Smooth muscle cell (in vitro differentiated cells): ENCODE data around the gene HGF. TPM values are rescaled to one million over a fixed set of nuclear protein-coding genes. Genes with fewer than 3 reads are reported as not detected.

Experiments used
- DNase-seq: peaks from one replicate; lab custom pipeline; 2025; ENCODE audit not compliant: unreplicated experiment; lab: John Stamatoyannopoulos, UW
- H2AFZ ChIP-seq: fragments of 200-600 bp; sonication (generic); 2 replicates; pipeline ENCODE4 v1.6.0; 2016; ENCODE audit warnings: antibody characterized with exemption, low read depth, mild to moderate bottlenecking
- H3F3A ChIP-seq: fragments of 200-600 bp; sonication (generic); 2 replicates; pipeline ENCODE4 v1.6.0; 2017; ENCODE audit warnings: antibody characterized with exemption, low read depth
- H3K27ac ChIP-seq: fragments of 200-600 bp; sonication (generic); 2 replicates; pipeline ENCODE4 v1.5.1; 2016; ENCODE audit warnings: low read depth, mild to moderate bottlenecking
- H3K27me3 ChIP-seq: fragments of 200-600 bp; sonication (generic); 2 replicates; pipeline ENCODE4 v1.6.1; 2016; ENCODE audit warnings: low read depth, mild to moderate bottlenecking
- H3K36me3 ChIP-seq: fragments of 200-600 bp; sonication (generic); 2 replicates; pipeline ENCODE4 v1.5.1; 2016; ENCODE audit warnings: low read depth
- H3K4me1 ChIP-seq: fragments of 200-600 bp; sonication (generic); 2 replicates; pipeline ENCODE4 v1.5.1; 2016; ENCODE audit warnings: low read depth
- H3K4me2 ChIP-seq: fragments of 200-600 bp; sonication (generic); 2 replicates; pipeline ENCODE4 v1.6.0; 2016; ENCODE audit warnings: mild to moderate bottlenecking
- H3K4me3 ChIP-seq: fragments of 200-600 bp; sonication (generic); 2 replicates; pipeline ENCODE4 v1.5.1; 2016; ENCODE audit warnings: mild to moderate bottlenecking
- H3K79me2 ChIP-seq: fragments of 200-600 bp; sonication (generic); 2 replicates; pipeline ENCODE4 v1.6.0; 2016; ENCODE audit warnings: low read depth, mild to moderate bottlenecking
- H3K9ac ChIP-seq: fragments of 200-600 bp; sonication (generic); 2 replicates; pipeline ENCODE4 v1.6.0; 2016; ENCODE audit warnings: low read depth
- H3K9me3 ChIP-seq: fragments of 200-600 bp; sonication (generic); replicated peaks from 2 replicates; pipeline ENCODE4 v1.5.1; 2016; ENCODE audit warnings: low read depth
- H4K20me1 ChIP-seq: fragments of 200-600 bp; sonication (generic); 2 replicates; pipeline ENCODE4 v1.6.0; 2016; ENCODE audit warnings: low read depth
- CTCF ChIP-seq: fragments of 200-600 bp; sonication (generic); IDR thresholded peaks from 2 replicates; pipeline ENCODE4 v1.5.1; 2017; ENCODE audit warnings: borderline replicate concordance, mild to moderate bottlenecking, antibody characterized with exemption; ENCODE audit not compliant: insufficient read depth, poor library complexity, severe bottlenecking
- WGBS: methylation state at CpG from one replicate; pipeline ENCODE4 v1.1.7; 2016; ENCODE audit warnings: low lambda C conversion rate; 5-methylcytosine and 5-hydroxymethylcytosine counted together
- polyA plus RNA-seq: library from polyadenylated mRNA; unstranded; fragments of >200 nt; fragmentation: Nextera tagmentation; extraction: Ambion mirVana; gene quantifications from 2 replicates; pipeline ENCODE4 v1.2.1, GENCODE V29; 2016
- total RNA-seq: library from RNA; depleted of rRNA; stranded (reverse); fragments of >200 nt; gene quantifications from 2 replicates; pipeline ENCODE4 v1.2.3, GENCODE V29; 2014

Gene HGF
- total and polyA plus RNA-seq, 2 experiments from 2014 or later = 15.4 to 43.6 TPM

GRCh38 chr7:81707966-81708365, 61.9 kb downstream of the HGF start:
- no peak for TF ChIP-seq CTCF
- no peak overlapping the region for H3K4me3 ChIP-seq
- H4K20me1 ChIP-seq = no peaks in the 10 kb centered on the region
- no peak overlapping the region for H3K9ac ChIP-seq
- H3K27ac ChIP-seq = no peak overlapping the region
- no peaks in the 10 kb centered on the region for H3K4me1 ChIP-seq
- no peaks in the 10 kb centered on the region for H3K9me3 ChIP-seq
- H3F3A ChIP-seq = no peaks in the 10 kb centered on the region
- H3K4me2 ChIP-seq = peak overlapping the region; percentile 7
- H3K36me3 ChIP-seq = no peaks in the 10 kb centered on the region
- H3K79me2 ChIP-seq = no peaks in the 10 kb centered on the region
- no peak overlapping the region for H2AFZ ChIP-seq
- no peak for DNase-seq
- no peaks in the 10 kb centered on the region for H3K27me3 ChIP-seq

GRCh38 chr7:81707196-81707595, 62.7 kb downstream of the HGF start:
- no peaks in the 10 kb centered on the region for H3K36me3 ChIP-seq
- H3K4me1 ChIP-seq = no peaks in the 10 kb centered on the region
- no peaks in the 10 kb centered on the region for H4K20me1 ChIP-seq
- no peaks in the 10 kb centered on the region for H3K9me3 ChIP-seq
- peak overlapping the region; percentile 54 for H2AFZ ChIP-seq
- H3K9ac ChIP-seq = no peak overlapping the region
- DNase-seq = no peak
- H3K4me2 ChIP-seq = peak overlapping the region; percentile 13
- 70% methylated on average over 4 of the region's 4 CpGs for WGBS
- no peak for TF ChIP-seq CTCF
- H3F3A ChIP-seq = no peaks in the 10 kb centered on the region
- no peaks in the 10 kb centered on the region for H3K27me3 ChIP-seq
- no peak overlapping the region for H3K4me3 ChIP-seq
- no peak overlapping the region for H3K27ac ChIP-seq
- no peaks in the 10 kb centered on the region for H3K79me2 ChIP-seq

GRCh38 chr7:81705206-81705605, 64.6 kb downstream of the HGF start:
- no peak for DNase-seq
- no peak for TF ChIP-seq CTCF
- Histone ChIP-seq H2AFZ (peak overlapping the region; percentile 45), H3K4me3 (no peak overlapping the region), H3K79me2 (no peaks in the 10 kb centered on the region), H4K20me1 (no peaks in the 10 kb centered on the region), H3K27me3 (no peaks in the 10 kb centered on the region), H3K36me3 (no peaks in the 10 kb centered on the region), H3K4me2 (peak overlapping the region; percentile 51), H3F3A (no peaks in the 10 kb centered on the region), H3K27ac (peak overlapping the region; percentile 21), H3K4me1 (no peaks in the 10 kb centered on the region), H3K9me3 (no peaks in the 10 kb centered on the region), H3K9ac (no peak overlapping the region)
- 92% methylated on average over 2 of the region's 2 CpGs for WGBS

- Histone ChIP-seq H3K4me3 (no peak overlapping the region), H4K20me1 (no peaks in the 10 kb centered on the region), H3K36me3 (no peaks in the 10 kb centered on the region), H3K27me3 (no peaks in the 10 kb centered on the region), H3K27ac (peak overlapping the region; percentile 21), H3F3A (no peaks in the 10 kb centered on the region), H3K79me2 (no peaks in the 10 kb centered on the region), H3K4me2 (peak overlapping the region; percentile 51), H3K9ac (no peak overlapping the region), H3K9me3 (no peaks in the 10 kb centered on the region), H3K4me1 (no peaks in the 10 kb centered on the region), H2AFZ (peak overlapping the region; percentile 46)
- no peak for DNase-seq
- 42% methylated on average over 3 of the region's 3 CpGs for WGBS
- no peak for TF ChIP-seq CTCF
These were observed 65.3 kb downstream of the HGF start for GRCh38 chr7:81704595-81704994.
